Tibial nerve (tissue), 4 donors: ENCODE measurements around the gene SLC35F1.

ENCODE experiments used
- EP300 ChIP-seq, 2 donors: sonication (generic); formaldehyde crosslinking; IDR thresholded peaks; one replicate each; pipeline ENCODE4 v1.6.1; 2017; ENCODE audit warnings: antibody characterized with exemption in 2 of 2, mild to moderate bottlenecking in 1 of 2
- POLR2A ChIP-seq, 2 donors: fragments of 450-650 bp; IDR thresholded peaks; one replicate each; pipeline ENCODE4 v1.6.1; 2017; ENCODE audit warnings: antibody characterized with exemption in 2 of 2, mild to moderate bottlenecking in 2 of 2, moderate library complexity in 2 of 2
- TF ChIP-seq, protein P1 (sequence below), 5 experiments: fragments of 200-600 bp in 3 of 5; fragments of 450-650 bp in 2 of 5; sonication (generic) in 3 of 5; IDR thresholded peaks; one replicate each; pipeline ENCODE4 v1.5.1; 2016 to 2019; ENCODE audit warnings: antibody characterized with exemption in 5 of 5, mild to moderate bottlenecking in 3 of 5, moderate library complexity in 2 of 5

GRCh38 chr6:118292558-118292957 is 385.5 kb downstream of the SLC35F1 start:
- TF ChIP-seq, protein P1, sequence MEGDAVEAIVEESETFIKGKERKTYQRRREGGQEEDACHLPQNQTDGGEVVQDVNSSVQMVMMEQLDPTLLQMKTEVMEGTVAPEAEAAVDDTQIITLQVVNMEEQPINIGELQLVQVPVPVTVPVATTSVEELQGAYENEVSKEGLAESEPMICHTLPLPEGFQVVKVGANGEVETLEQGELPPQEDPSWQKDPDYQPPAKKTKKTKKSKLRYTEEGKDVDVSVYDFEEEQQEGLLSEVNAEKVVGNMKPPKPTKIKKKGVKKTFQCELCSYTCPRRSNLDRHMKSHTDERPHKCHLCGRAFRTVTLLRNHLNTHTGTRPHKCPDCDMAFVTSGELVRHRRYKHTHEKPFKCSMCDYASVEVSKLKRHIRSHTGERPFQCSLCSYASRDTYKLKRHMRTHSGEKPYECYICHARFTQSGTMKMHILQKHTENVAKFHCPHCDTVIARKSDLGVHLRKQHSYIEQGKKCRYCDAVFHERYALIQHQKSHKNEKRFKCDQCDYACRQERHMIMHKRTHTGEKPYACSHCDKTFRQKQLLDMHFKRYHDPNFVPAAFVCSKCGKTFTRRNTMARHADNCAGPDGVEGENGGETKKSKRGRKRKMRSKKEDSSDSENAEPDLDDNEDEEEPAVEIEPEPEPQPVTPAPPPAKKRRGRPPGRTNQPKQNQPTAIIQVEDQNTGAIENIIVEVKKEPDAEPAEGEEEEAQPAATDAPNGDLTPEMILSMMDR (IDR thresholded peaks at IDR 0.05) = no peak
- no peak for TF ChIP-seq POLR2A (IDR thresholded peaks at IDR 0.05)
- no peak for TF ChIP-seq EP300 (IDR thresholded peaks at IDR 0.05)
